ENCODE results near the gene NDUFAF2.

The NDUFAF2 gene

DNA sequence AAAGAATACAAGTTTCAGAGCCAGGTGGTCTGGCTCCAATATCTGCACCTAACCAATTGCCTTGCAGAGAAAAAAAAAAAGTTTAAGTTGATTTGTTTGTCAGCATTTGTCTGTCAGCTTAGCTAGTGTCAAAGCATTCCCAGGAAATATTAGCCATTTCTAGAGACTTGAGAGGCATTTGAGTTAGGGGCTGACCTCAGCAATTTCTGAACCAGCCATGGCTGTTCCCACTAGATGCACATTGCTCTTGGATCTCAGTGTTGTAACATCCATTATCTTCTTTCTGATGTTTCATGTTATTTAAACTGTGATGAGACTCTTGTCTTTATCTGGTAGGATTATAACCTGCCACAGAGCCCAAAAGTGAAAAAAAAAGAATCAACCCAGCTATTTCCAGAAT lies 102.3 kb downstream of the NDUFAF2 start:
- H3K27me3 Mint-ChIP-seq, result no peaks in the 10 kb centered on the region
- H3K27ac Mint-ChIP-seq, result no peak overlapping the region
- no peak overlapping the region for H3K4me3 Mint-ChIP-seq
- ATAC-seq (ENCODE audit: low read depth), result no peak
- peaks cover 5% of the 10 kb centered on the region for H3K4me1 Mint-ChIP-seq
- peaks cover 17% of the 10 kb centered on the region for H3K36me3 Mint-ChIP-seq
- H3K9me3 Mint-ChIP-seq, result peaks cover 3% of the 10 kb centered on the region
- no peak for DNase-seq (ENCODE audit: low spot score in 2 of 2)

DNA sequence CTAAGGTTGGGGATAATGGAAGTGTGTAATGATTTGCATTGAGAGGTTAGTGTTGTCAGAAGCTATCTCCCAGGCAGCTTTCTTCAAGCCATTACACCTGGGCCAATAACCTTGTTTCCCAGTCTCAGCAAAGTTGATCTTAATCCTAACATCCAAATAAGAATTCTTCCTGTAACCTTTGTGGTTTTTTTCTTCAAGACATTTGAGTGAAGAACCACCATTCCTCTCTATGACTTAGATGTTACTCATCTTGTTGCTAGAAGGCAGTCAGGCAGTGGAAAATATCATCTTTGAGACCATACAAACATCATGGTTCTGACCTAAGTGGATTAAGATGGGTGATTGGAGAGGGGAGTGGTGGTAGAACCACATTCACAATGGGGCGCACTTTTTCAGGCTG lies 103.5 kb downstream of the NDUFAF2 start:
- H3K36me3 Mint-ChIP-seq, result peaks cover 15% of the 10 kb centered on the region
- H3K27ac Mint-ChIP-seq, result no peak overlapping the region
- peaks cover 3% of the 10 kb centered on the region for H3K9me3 Mint-ChIP-seq
- DNase-seq (ENCODE audit: low spot score in 2 of 2) (no peak), ATAC-seq (ENCODE audit: low read depth) (no peak)
- peaks cover 2% of the 10 kb centered on the region for H3K4me1 Mint-ChIP-seq
- no peaks in the 10 kb centered on the region for H3K27me3 Mint-ChIP-seq
- no peak overlapping the region for H3K4me3 Mint-ChIP-seq

DNA sequence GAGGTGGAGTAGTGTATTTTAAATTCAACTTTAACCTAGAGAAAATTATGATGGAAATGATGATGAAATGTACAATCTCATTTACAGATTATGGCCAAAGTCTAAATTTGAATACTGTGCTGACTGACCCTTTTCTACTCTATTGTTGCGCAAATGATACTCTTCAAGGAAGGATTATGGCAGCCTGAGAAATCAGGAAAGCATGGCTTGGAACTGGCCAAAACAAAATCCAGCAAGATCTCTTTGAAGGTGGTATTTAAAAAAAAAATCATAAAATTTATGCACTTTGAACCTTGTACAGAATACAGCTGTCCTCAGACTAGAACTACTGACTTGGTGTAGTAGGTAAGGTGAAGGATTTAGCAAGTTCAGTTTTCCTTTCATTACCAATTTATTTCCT lies 105.3 kb downstream of the NDUFAF2 start:
- no peak for ATAC-seq (ENCODE audit: low read depth)
- Mint-ChIP-seq H3K4me3 (no peak overlapping the region), H3K4me1 (peaks cover 2% of the 10 kb centered on the region), H3K36me3 (peaks cover 12% of the 10 kb centered on the region), H3K27me3 (no peaks in the 10 kb centered on the region), H3K9me3 (peaks cover 2% of the 10 kb centered on the region), H3K27ac (no peak overlapping the region)
- no peak for DNase-seq (ENCODE audit: low spot score in 2 of 2)

DNA sequence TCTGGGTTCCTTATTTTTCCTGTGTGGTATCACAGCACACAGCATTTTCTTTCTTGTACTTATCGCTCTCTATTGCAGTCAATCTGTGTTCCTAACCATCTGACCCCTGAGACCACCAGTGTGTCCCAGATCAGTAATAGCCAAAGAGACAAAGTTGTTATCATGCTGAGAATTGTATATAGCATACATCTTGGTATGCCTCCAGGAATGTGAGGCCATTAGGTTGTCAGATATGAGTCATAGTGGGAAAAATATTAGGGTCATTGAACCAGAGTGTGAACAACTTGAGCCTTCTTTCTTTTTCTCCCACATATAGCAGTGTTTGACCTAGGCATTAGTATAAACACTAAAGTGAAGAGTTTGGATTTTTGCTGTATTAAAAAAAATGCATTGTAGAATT lies 106.3 kb downstream of the NDUFAF2 start:
- Mint-ChIP-seq H3K4me3 (no peak overlapping the region), H3K27ac (no peak overlapping the region), H3K36me3 (peaks cover 9% of the 10 kb centered on the region), H3K9me3 (peaks cover 2% of the 10 kb centered on the region), H3K27me3 (no peaks in the 10 kb centered on the region), H3K4me1 (no peaks in the 10 kb centered on the region)
- ATAC-seq (ENCODE audit: low read depth), result no peak
- no peak for DNase-seq (ENCODE audit: low spot score in 2 of 2)

DNA sequence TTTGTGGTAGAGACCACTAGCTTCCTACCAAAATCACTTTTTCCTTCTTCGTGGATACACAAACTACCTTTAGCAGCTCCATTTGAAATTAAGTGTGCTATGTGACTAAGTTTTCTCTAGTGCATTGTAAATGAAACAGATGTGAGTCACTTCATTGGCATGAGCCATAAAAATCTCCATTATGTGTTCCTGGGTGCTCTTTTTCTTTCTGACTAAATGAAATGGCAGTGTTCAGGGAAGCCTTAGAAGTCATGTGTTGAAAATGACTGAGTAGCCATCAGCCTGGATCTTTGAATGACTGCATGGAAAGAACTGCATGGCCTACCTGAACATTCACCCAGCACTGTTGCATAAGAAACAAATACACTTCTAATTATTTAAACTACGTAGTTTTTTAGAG lies 107.9 kb downstream of the NDUFAF2 start:
- H3K4me1 Mint-ChIP-seq, result no peaks in the 10 kb centered on the region
- peaks cover 9% of the 10 kb centered on the region for H3K36me3 Mint-ChIP-seq
- H3K4me3 Mint-ChIP-seq, result no peak overlapping the region
- ATAC-seq (ENCODE audit: low read depth) (no peak), DNase-seq (ENCODE audit: low spot score in 2 of 2) (no peak)
- no peak overlapping the region for H3K27ac Mint-ChIP-seq
- no peaks in the 10 kb centered on the region for H3K27me3 Mint-ChIP-seq
- H3K9me3 Mint-ChIP-seq, result peaks cover 2% of the 10 kb centered on the region

DNA sequence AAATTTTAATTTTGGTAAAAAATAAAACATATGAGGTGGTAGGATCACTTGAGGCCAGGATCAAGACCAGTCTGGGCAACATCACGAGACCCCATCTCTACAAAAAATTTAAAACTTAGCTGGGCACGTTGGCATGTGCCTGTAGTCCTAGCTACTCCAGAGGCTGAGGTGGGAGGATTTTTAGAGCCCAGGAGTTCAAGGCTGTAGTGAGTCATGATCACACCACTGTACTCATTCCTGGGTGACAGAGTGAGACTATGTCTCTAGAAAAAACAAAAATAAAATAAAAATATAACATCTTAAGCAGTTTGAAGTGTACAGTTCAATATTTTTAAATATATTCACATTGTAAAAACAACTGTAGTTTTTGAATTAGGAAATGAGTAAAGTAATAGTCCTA lies 108.9 kb downstream of the NDUFAF2 start:
- Mint-ChIP-seq H3K36me3 (peaks cover 6% of the 10 kb centered on the region), H3K4me1 (no peaks in the 10 kb centered on the region), H3K27me3 (no peaks in the 10 kb centered on the region), H3K27ac (no peak overlapping the region), H3K9me3 (peaks cover 2% of the 10 kb centered on the region), H3K4me3 (no peak overlapping the region)
- no peak for DNase-seq (ENCODE audit: low spot score in 2 of 2)
- no peak for ATAC-seq (ENCODE audit: low read depth)

DNA sequence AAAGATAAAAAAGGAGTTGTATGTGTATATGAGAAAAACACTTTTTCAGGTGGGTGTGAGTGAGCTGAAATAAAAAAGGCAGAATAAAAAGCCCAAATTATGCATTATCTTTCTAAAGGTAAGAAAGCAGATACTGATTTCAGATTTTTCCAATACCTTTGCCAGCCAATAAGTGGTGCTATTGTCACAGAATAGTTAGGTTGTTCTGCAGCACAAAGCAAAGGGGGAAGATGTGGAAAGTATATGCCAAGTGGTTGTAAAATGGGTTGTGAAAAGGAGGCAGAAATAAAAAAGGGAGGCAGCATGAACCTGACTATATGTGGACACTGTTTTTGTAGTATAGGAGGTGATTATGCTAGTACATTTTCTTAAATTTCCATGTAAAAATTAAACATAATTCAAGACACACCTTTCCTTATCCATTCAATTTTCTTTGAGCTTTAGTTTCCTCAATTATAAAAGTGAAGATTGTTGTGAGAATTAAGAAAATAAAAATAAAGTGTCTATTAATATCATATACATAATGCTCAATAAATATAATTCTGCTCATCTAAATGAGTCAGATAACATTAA lies 110.5 kb downstream of the NDUFAF2 start:
- DNase-seq (ENCODE audit: low spot score in 2 of 2) (peak in 1 of 2 donors; percentile 15), ATAC-seq (ENCODE audit: low read depth) (peak; percentile 46)
- H3K36me3 Mint-ChIP-seq, result peaks cover 4% of the 10 kb centered on the region
- no peaks in the 10 kb centered on the region for H3K27me3 Mint-ChIP-seq
- H3K4me3 Mint-ChIP-seq, result no peak overlapping the region
- no peaks in the 10 kb centered on the region for H3K4me1 Mint-ChIP-seq
- H3K9me3 Mint-ChIP-seq, result no peaks in the 10 kb centered on the region
- no peak overlapping the region for H3K27ac Mint-ChIP-seq

DNA sequence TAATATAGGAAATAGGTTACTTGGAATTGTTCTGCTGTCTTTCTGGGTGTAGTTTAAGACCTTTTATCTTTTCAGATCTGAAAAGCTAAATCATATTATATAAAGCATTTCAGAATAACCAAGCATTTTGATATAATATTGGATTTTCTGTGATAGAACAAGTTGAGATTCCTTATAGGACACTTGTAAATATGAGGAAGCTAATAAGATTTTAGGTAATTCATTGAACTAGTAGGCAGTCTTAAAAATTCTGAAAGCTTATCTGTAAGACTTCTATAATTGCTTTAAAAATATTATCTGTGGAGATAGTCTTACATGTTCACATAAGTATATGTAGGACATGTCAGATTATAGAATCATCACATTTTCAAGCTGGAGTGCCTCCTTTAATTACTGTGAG lies 114.5 kb downstream of the NDUFAF2 start:
- Mint-ChIP-seq H3K27me3 (no peaks in the 10 kb centered on the region), H3K27ac (no peak overlapping the region), H3K36me3 (peaks cover 10% of the 10 kb centered on the region), H3K4me1 (peaks cover 2% of the 10 kb centered on the region), H3K4me3 (no peak overlapping the region), H3K9me3 (peaks cover 8% of the 10 kb centered on the region)
- DNase-seq (ENCODE audit: low spot score in 2 of 2), result no peak
- ATAC-seq (ENCODE audit: low read depth), result no peak

DNA sequence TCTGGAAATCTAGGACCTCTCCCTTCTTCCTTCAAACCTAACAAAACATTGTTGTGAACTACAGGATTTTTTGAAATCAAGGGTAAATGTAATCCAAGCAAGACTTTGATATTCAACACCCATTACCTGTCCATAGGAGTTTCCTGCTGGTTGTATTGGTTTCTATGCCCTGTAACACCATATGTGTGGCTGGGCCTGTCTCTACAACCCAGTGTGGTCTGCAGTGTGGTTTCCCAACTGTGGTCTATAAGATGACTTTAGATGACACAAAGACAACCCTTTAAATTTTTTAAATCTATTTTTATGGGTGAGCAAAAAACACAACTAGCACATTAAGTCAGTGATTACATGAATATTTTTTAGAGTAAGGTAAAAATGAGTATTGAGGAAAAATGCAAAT lies 124.1 kb downstream of the NDUFAF2 start:
- Mint-ChIP-seq H3K9me3 (peaks cover 7% of the 10 kb centered on the region), H3K27me3 (no peaks in the 10 kb centered on the region), H3K27ac (no peak overlapping the region), H3K36me3 (peaks cover 5% of the 10 kb centered on the region), H3K4me1 (no peaks in the 10 kb centered on the region), H3K4me3 (no peak overlapping the region)
- no peak for ATAC-seq (ENCODE audit: low read depth)
- DNase-seq (ENCODE audit: low spot score in 2 of 2), result no peak

DNA sequence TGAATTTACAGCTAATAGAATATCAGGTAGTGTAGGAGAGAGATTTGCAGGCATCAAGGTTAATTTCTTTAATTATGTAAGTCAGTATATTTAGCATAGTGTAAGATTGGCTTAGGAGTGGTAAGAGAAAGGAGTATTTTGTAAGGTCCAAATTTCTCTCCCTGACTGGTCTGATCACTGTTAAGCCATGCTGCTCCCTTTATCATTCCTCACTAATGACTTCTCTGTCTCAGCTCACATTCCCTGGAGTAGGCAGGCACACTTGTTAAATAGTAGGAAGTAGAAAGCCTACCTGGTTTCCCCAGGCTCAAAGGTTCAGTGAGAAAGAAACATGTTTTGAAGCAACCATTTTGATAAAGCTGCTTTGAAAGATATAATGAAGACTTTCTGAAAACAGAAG lies 126.5 kb downstream of the NDUFAF2 start:
- Mint-ChIP-seq H3K27me3 (no peaks in the 10 kb centered on the region), H3K27ac (no peak overlapping the region), H3K4me1 (no peaks in the 10 kb centered on the region), H3K36me3 (peaks cover 7% of the 10 kb centered on the region), H3K9me3 (peaks cover 3% of the 10 kb centered on the region), H3K4me3 (no peak overlapping the region)
- ATAC-seq (ENCODE audit: low read depth) (no peak), DNase-seq (ENCODE audit: low spot score in 2 of 2) (no peak)

DNA sequence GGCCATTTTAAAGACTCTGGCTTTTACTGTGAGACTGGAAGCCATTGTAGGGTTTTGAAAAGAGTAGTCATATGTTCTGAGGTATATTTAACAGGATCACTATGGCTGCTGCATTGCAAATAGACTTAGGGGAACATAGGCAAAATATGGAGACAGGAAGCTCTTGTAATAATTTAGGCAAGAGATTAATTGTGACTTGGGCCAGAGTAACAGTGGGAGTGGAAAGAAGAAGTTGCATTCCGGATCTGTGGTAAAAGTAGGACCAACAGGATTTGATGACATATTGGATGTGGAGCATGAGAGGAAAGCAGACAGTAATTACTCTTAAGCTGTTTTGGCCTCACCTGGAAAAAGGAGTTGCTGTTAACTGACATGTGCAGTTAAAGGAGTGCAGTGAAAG lies 131.6 kb downstream of the NDUFAF2 start:
- Mint-ChIP-seq H3K4me3 (no peak overlapping the region), H3K27me3 (no peaks in the 10 kb centered on the region), H3K9me3 (no peaks in the 10 kb centered on the region), H3K27ac (no peak overlapping the region), H3K4me1 (no peaks in the 10 kb centered on the region), H3K36me3 (peaks cover 8% of the 10 kb centered on the region)
- no peak for DNase-seq (ENCODE audit: low spot score in 2 of 2)
- no peak for ATAC-seq (ENCODE audit: low read depth)

DNA sequence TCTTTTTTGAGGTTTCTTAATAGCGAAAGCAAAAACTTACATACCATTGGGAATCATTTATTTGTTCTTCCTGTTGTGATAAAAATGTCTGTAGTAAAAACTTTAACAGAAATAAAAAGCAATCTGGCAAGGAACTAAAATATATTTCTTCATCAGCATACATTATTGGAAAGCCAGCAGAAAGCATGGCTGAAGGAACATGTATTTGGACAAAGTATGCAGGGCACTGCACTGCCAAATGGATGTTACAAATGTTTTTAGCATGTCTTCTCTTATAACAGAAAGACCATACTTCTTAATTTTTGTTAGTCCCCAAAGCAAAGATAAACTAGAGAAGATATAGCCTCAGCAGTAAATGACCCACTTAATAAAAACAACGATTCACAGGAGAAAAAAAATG lies 136.7 kb downstream of the NDUFAF2 start:
- H3K27ac Mint-ChIP-seq, result no peak overlapping the region
- H3K36me3 Mint-ChIP-seq, result peaks cover 14% of the 10 kb centered on the region
- H3K4me3 Mint-ChIP-seq, result no peak overlapping the region
- peaks cover 5% of the 10 kb centered on the region for H3K9me3 Mint-ChIP-seq
- DNase-seq (ENCODE audit: low spot score in 2 of 2) (no peak), ATAC-seq (ENCODE audit: low read depth) (no peak)
- H3K4me1 Mint-ChIP-seq, result no peaks in the 10 kb centered on the region
- no peaks in the 10 kb centered on the region for H3K27me3 Mint-ChIP-seq

DNA sequence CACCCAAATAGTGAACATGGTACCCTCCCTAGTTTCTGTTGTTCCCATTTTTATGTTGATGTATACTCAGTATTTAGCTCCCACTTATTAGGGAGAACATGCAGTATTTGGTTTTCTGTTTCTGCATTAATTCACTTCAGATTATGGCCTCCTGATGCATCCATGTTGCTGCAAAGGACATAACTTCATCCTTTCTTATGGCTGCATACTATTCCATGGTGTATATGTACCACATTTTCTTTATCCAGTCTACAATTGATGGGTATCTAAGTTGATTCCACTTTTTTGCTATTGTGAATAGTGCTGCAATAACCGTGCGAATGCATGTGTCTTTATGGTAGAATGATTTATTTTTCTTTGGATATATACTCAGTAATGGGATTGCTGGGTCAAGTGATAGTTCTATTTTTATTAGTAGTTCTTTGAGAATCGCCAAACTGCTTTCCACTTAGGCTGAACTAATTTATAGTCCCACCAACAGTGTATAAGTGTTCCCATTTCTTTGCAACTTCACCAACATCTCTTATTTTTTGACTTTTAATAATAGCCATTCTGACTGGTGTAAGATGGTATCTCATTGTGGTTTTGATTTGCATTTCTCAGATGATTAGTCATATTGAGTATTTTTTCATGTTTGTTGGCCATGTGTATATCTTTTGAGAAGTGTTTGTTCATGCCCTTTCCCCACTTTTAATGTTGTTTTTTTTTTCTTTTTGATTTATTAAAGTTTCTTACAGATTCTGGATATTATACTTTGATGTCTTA lies 137.7 kb downstream of the NDUFAF2 start:
- Mint-ChIP-seq H3K36me3 (peaks cover 22% of the 10 kb centered on the region), H3K27ac (no peak overlapping the region), H3K9me3 (peaks cover 5% of the 10 kb centered on the region), H3K4me3 (no peak overlapping the region), H3K4me1 (no peaks in the 10 kb centered on the region), H3K27me3 (no peaks in the 10 kb centered on the region)
- ATAC-seq (ENCODE audit: low read depth) (no peak), DNase-seq (ENCODE audit: low spot score in 2 of 2) (no peak)

DNA sequence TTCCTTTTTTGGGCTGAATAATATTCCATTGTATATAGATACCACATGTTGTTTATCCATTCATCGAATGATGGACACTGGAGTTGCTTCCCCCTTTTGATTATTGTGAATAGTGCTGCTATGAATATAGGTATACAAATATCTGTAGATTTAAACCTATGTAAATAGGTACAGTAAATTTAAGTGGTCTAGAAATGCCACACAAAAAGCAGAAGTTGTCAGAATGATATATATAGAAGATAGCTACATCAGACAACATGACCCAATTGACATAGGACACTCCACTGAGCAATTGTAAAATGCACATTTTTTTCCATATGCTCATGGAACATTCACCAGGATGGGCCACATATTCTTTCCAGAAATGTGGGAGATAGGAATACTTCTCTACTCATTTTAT lies 139.7 kb downstream of the NDUFAF2 start:
- Mint-ChIP-seq H3K27me3 (no peaks in the 10 kb centered on the region), H3K27ac (no peak overlapping the region), H3K36me3 (peaks cover 18% of the 10 kb centered on the region), H3K4me1 (no peaks in the 10 kb centered on the region), H3K9me3 (peaks cover 5% of the 10 kb centered on the region), H3K4me3 (no peak overlapping the region)
- ATAC-seq (ENCODE audit: low read depth) (no peak), DNase-seq (ENCODE audit: low spot score in 2 of 2) (no peak)

DNA sequence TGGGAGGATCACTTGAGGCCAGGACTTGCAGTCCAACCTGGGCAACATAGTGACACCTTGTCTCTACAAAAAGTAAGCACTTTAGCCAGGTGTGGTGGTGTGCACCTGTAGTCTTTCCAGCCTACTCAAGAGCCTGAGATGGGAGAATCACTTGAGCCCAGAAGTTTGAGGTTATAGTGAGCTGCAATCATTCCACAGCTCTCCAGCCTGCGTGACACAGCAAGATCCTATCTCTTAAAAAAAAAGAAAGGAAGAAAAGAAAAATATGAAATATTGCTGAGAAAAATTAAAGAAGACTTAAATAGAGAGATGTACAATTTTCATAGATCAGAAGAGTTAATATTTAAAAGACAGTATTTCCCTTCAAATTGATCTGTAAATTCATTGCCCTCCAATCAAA lies 140.9 kb downstream of the NDUFAF2 start:
- H3K9me3 Mint-ChIP-seq, result peaks cover 5% of the 10 kb centered on the region
- ATAC-seq (ENCODE audit: low read depth), result no peak
- peaks cover 19% of the 10 kb centered on the region for H3K36me3 Mint-ChIP-seq
- no peak overlapping the region for H3K27ac Mint-ChIP-seq
- H3K4me3 Mint-ChIP-seq, result no peak overlapping the region
- no peak for DNase-seq (ENCODE audit: low spot score in 2 of 2)
- H3K27me3 Mint-ChIP-seq, result no peaks in the 10 kb centered on the region
- H3K4me1 Mint-ChIP-seq, result peaks cover 2% of the 10 kb centered on the region

Data from memory B cell (primary cell).